Left cardiac atrium (tissue), 4 donors: ENCODE data around the gene DIAPH3. TPM values are rescaled to one million over a fixed set of nuclear protein-coding genes. Genes with fewer than 3 reads are reported as not detected.

ENCODE experiments used
- ATAC-seq, 2 donors: fragments of 200-7000 bp; cut with Tn5 transposase; one replicate each; pipeline ENCODE4 v1.9.1; 2020; ENCODE audit warnings: mild to moderate bottlenecking in 2 of 2, moderate library complexity in 2 of 2
- DNase-seq: peaks from one replicate; pipeline ENCODE4 v3.0.0-alpha.2; 2020
- intact Hi-C, 2 donors: fragments of 100-400 bp; cut with DNase I; formaldehyde crosslinking; loops; one replicate each; pipeline versions ENCODE4 v1.14.1 to v1.15.1; 2022 to 2023
- total RNA-seq, 2 donors: library from RNA; stranded (reverse); fragmentation: NEBNext Ultra II Directional; extraction: Animal tissue kit (Norgen Biotek cat#: 25700); gene quantifications; one replicate each; pipeline ENCODE4 v1.2.1, GENCODE V29; 2021
- donor health status: DM: no; HTN: yes; CAD: no.
- donor health status: DM: no; HTN: yes; CAD: no; lungs with severe emphysema.
- donor health status: DM: yes; HTN: yes; CAD: no.
- donor health status: Dilated cardiomyopathy.

The DIAPH3 gene
- total RNA-seq, 2 donors from 2014 or later: 0.26 to 0.50 TPM

- intact Hi-C loops: no loop called here
- no peak for ATAC-seq
- no peak for DNase-seq
Measured at GRCh38 chr13:59631271-59631670, 532.5 kb downstream of the DIAPH3 start.

DNA sequence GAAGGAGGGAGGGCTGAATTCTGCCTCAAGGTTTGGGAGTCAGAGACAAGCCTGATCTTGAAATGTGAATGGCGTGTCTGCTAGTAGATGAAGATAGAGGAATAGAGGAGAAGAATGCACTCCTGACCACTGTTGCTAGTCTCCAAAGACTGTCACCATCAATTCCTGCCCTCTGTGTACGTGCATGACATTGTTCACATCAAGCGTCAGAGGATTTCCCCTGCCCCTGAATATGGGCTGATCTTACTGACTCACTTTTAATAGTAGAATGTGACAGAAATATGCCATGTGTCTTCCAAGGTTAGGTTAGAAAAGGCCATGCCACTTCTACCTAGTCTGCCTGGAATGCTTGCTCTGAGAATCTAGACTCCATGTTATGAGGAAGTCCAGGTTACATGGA lies 538.6 kb downstream of the DIAPH3 start:
- ATAC-seq (no peak), DNase-seq (no peak)
- intact Hi-C loops: no loop called here

GRCh38 chr13:59623206-59623915 lies 540.4 kb downstream of the DIAPH3 start:
- intact Hi-C loops: no loop called here
- ATAC-seq (no peak), DNase-seq (no peak)

GRCh38 chr13:59621773-59622172 lies 542.0 kb downstream of the DIAPH3 start:
- ATAC-seq (no peak), DNase-seq (no peak)
- intact Hi-C loops: no loop called here

Other genes with a start within 250 kb of the DIAPH3 start
- 10 to 100 TPM; 34.5 to 45.4 TPM for gene TDRD3, start 233.3 kb upstream of the DIAPH3 start, total RNA-seq